ENCODE data around the gene ARL6IP6.

Gene ARL6IP6

GRCh38 chr2:152804687-152805408 is 86.4 kb downstream of the ARL6IP6 start:
- Histone ChIP-seq H3F3A (ENCODE audit: insufficient read depth) (no peaks in the 10 kb centered on the region), H3K4me3 (ENCODE audit: insufficient read depth, low read length, poor library complexity, severe bottlenecking) (no peak overlapping the region), H3K4me2 (ENCODE audit: low read depth, low read length, poor library complexity, severe bottlenecking) (no peak overlapping the region), H3K27me3 (ENCODE audit: low read length) (no peaks in the 10 kb centered on the region), H3K36me3 (ENCODE audit: low read length) (no peaks in the 10 kb centered on the region), H3K27ac (ENCODE audit: low read depth, low read length) (no peak overlapping the region), H3K9me3 (ENCODE audit: insufficient read depth, low read length) (no peaks in the 10 kb centered on the region), H3K9ac (ENCODE audit: low read length) (no peak overlapping the region), H3K79me2 (ENCODE audit: insufficient read depth, low read length) (no peaks in the 10 kb centered on the region), H2AFZ (ENCODE audit: low read depth, low read length, severe bottlenecking) (no peak overlapping the region), H4K20me1 (ENCODE audit: low read depth, low read length) (no peaks in the 10 kb centered on the region), H3K9me2 (replicated peaks; ENCODE audit: insufficient read depth, low read length) (no peaks in the 10 kb centered on the region)
- TF ChIP-seq, protein P1, sequence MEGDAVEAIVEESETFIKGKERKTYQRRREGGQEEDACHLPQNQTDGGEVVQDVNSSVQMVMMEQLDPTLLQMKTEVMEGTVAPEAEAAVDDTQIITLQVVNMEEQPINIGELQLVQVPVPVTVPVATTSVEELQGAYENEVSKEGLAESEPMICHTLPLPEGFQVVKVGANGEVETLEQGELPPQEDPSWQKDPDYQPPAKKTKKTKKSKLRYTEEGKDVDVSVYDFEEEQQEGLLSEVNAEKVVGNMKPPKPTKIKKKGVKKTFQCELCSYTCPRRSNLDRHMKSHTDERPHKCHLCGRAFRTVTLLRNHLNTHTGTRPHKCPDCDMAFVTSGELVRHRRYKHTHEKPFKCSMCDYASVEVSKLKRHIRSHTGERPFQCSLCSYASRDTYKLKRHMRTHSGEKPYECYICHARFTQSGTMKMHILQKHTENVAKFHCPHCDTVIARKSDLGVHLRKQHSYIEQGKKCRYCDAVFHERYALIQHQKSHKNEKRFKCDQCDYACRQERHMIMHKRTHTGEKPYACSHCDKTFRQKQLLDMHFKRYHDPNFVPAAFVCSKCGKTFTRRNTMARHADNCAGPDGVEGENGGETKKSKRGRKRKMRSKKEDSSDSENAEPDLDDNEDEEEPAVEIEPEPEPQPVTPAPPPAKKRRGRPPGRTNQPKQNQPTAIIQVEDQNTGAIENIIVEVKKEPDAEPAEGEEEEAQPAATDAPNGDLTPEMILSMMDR (IDR thresholded peaks at IDR 0.05; ENCODE audit: insufficient read depth, low read length, poor library complexity, severe bottlenecking): no peak
- no peak for TF ChIP-seq EZH2phosphoT487 (conservative IDR thresholded peaks at IDR 0.05; ENCODE audit: low read length)

- H3K4me3 ChIP-seq (ENCODE audit: insufficient read depth, low read length, poor library complexity, severe bottlenecking): no peak overlapping the region
- no peaks in the 10 kb centered on the region for H3K9me3 ChIP-seq (ENCODE audit: insufficient read depth, low read length)
- no peaks in the 10 kb centered on the region for H3K27me3 ChIP-seq (ENCODE audit: low read length)
- H3K9ac ChIP-seq (ENCODE audit: low read length): no peak overlapping the region
- H3K79me2 ChIP-seq (ENCODE audit: insufficient read depth, low read length): no peaks in the 10 kb centered on the region
- H2AFZ ChIP-seq (ENCODE audit: low read depth, low read length, severe bottlenecking): no peak overlapping the region
- H3K36me3 ChIP-seq (ENCODE audit: low read length): no peaks in the 10 kb centered on the region
- no peaks in the 10 kb centered on the region for H3F3A ChIP-seq (ENCODE audit: insufficient read depth)
- H3K4me2 ChIP-seq (ENCODE audit: low read depth, low read length, poor library complexity, severe bottlenecking): no peak overlapping the region
- H3K9me2 ChIP-seq (replicated peaks; ENCODE audit: insufficient read depth, low read length): no peaks in the 10 kb centered on the region
- TF ChIP-seq, protein P1 (IDR thresholded peaks at IDR 0.05; ENCODE audit: insufficient read depth, low read length, poor library complexity, severe bottlenecking): no peak
- no peak for TF ChIP-seq EZH2phosphoT487 (conservative IDR thresholded peaks at IDR 0.05; ENCODE audit: low read length)
- H3K27ac ChIP-seq (ENCODE audit: low read depth, low read length): no peak overlapping the region
- no peaks in the 10 kb centered on the region for H4K20me1 ChIP-seq (ENCODE audit: low read depth, low read length)
Measured at GRCh38 chr2:152811916-152812315, 93.5 kb downstream of the ARL6IP6 start.
